NCI-H2081 treated with DMSO at 0.1 percent for 48 hours (cell line): ENCODE measurements around the gene C4BPA.

ENCODE experiments used
- DNase-seq: peaks from one replicate; lab custom pipeline; 2025; lab: John Stamatoyannopoulos, UW

C4BPA gene

DNA sequence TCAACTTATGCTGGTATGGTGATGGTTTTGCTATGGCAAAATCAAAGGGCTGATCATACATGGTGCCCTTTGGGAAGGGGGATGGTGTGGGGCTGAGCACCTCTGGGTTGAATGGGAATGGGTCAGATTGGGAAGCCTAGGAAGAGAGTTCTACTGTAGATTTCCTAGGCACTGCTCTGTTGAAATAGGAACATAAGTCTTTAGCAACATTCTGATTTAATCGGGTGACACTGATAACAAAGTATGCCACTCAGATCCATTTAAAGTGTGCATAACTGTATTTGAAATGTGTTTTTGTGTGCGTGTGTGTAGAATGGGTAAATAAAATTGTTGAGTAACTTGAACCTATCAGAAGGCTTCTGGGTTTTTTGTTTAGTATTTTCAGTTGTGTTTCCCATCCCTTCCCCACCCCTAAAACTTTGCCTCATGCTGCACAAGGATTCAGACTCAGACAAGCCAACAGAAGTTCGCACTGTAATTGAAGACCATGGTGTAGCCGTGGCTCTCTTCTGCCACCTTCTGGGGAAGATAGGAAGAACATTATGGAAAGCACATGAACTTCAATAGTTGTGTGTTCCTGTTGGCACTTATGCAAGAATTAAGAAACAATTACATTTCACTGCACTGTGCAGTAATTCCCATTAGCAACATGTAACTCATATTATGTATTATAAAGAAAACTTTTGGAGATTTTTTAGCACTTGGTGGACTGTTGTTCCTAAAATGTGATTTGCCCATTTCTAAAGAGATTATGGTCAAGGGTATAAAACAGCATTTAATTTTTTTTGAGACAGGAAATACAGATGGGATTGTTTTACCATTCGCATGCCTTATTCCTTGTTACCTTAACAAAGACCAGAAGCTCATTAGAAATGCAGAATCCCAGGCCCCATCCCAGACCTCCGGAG, 26.3 kb upstream of the C4BPA start:
- peak; percentile 8 for DNase-seq

DNA sequence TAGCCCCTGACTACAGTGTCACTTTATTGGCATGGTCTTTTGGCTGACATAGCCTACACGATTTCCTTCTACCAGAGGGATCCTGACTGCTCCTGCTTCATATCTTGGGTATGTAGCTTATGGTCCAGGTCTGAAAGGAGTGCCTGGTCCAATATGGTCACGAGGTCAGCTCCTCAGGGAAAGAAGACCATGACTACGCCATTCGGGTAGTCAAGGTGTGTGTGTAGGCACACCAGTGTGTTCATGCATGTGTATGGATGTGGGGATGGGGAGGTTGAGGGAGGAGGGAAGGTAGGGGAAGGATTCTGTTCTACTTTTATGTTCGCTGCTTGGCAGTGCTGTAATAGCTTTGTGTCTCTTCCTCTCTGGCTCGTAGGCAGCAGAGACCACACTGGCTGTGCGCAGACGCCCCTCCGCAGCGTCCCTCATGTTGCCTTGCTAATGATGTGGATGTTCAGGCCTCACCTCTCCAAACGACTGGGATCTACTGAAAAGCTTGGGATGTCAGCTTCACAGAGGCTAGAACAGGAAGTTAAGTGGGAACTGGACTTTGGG, 25.4 kb upstream of the C4BPA start:
- no peak for DNase-seq

DNA sequence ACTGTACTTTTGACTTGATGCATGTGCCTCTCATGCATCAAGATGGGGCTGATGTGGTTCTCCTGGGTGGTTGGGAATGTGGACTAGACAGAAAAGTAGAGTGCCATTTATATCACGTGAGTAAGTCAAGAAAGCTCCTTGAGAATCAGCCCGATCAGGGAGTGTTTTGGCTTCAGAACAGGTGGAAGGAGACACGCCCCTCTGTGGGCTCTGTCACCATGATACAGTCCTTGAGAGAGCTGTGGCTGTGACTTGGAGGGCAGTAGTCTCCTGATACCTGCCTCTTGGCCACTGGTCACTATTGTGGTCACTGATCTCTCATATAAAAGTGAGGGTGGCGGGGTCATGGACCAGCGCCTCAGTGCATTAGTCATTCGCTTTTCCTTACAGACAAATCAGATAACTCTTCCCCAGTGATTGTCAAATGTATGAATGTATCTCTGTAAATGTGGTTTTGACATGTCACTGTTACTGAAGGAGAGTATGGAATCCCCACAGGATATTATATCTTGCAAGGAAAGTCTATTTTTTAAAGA, 24.3 kb upstream of the C4BPA start:
- no peak for DNase-seq

DNA sequence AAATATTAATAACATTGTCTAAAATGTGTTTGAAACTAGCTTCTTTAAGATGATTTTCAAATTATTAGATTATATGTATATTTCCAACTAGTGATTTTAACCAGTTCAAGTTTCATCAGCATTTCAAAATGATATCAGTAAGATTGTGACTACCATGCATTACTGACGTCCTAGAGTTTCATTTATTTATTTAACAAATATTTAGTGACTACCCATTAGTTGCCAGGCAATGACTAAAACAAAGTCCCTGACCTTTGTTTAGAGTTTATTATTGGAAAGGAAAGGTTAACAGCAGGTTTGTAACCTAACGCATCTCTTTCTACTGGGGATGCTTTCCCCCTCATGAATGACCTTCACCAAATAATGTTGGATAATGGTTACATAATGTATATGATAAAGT, 22.9 kb upstream of the C4BPA start:
- no peak for DNase-seq

DNA sequence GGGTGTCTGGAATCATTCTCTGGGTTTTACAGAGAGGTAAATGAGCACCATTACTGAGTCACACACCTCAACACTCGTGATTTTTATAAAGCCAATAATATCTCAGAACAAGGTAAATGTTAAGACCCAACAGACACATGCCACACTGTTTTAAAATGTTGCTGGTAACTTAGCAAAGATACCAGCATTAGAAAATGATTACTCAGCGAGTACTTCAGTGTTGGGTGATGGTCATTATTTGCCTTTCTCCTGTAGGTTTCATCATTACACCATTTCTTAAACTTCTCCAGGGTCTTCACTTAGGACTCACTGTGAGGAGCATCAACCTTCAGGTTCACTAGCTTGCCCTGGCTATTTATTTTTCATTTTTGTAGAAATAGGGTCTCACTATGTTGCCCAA, 22.2 kb upstream of the C4BPA start:
- DNase-seq: no peak

DNA sequence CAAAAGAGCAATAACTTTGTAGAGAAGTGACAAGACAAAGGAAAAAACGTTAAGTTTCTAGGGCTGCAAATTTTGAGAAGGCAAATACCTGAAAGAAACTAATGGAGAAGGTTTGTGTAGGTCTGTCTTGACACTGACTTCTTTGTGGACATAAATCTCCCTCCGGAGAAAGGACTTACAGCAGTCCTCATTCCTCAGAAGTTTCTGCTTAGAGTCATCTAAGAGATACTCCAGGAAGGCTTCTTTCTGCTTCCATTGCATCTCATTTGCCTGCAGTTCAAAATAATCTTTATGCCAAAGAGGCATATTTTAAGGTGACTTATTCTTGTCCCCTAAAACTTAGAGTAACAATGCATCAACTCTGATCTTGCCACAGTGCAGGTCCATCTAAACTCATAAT, 19.8 kb upstream of the C4BPA start:
- no peak for DNase-seq

DNA sequence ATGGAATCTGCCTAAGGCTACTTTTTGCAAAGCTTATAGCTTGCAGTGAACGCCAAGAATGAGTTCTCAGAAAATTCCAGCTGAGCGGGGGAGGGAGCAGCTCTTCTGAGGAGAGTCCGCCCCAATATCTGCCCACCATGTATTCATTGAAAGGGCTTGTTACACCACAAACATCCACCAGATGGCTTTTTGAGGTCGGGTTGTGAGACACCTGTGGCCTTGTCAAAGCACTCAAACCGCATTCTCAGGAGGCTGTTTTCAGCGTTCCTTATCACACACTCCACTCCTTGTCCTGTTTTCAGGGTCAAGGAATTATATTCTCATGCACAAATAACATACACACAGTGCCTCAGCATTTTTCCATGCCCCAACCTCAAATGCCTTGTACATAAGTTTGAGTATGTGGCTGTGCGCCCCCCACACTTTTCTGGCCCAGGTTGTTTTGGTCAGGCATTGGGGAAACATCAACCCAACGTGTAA, 19.3 kb upstream of the C4BPA start:
- DNase-seq: no peak

DNA sequence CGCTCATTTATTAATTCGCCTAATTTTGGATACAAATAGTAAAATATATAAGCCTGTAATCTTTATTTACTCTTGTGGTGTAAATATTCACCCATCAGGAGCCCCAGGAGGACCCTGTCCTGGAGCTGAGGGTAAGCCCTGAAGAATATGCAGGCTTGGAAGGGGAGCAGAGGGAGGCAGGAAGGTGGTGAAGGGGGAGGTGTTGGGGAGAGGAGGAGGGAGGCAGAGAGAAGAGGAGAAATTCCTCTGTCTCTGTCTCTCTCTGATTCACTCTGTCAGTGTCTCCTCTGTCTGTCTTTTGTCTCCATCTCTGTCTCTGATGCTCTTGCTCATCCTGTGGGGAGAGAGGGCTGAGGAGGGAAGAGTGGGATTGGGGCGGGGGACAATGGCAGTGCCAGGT, 18.1 kb upstream of the C4BPA start:
- DNase-seq: no peak

DNA sequence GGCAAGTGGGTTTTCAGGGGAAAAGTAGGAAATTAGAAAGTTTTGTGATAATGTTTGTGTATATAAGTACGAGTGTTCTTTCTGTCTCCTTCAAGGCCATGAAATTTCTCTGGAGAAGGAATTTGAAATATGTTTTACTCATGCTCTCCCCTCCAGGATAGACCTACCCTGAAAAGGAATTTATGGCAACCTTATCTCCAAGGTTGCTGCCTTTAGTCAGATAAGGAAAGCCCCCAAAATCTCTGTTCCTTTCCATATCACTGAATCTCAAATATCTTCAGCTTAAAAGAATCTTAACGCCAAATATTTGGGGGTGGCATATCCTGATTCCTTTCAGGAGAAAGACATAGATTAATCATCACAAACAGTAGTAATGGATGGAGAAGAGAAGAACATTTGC, 15.9 kb upstream of the C4BPA start:
- no peak for DNase-seq

DNA sequence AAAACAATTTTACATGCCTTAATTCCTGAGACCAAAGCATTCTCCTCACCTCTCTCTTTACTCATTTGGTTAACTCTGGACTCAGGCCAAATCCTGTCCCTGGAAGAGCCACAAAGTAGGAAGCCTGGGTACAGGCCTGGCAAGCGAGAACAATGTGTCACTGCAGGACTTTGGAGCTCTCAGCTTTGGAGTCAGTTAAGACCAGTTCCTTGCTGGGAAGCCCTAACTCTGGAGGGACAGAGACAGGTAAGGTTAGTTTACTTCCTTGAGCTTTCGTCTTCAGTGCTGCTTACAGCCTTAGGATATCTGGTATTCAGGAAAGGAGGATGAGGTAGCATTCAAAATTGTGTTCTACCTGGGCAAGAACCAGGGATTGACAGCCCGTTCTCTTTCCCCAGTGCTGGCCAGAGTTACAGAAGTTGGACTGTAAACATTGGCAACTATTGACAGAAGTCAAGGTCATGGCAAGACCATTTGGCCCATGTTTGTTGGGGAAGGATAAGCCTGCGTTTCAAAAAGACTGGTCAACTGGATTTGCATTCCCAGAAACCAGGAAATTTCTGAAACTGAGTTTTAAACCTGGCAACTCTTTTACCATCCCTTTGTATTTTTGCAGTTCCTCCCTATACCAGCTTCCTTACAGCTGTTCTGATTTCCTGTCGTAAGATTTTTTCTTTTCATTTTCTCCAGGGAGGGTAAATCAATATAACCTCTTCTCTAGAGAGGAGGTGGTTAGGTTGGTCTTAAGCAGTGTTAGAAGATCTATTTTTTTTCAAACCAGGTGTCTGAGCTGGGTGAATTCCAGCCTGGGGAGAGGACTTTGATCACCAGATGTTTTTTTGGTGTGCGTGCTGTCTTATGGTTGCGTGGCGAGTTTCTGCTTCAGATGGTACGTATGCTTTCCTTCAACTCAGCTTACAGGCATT, 15.1 kb upstream of the C4BPA start, which contains the start of gene C4BPB:
C4BPB (plus strand) TSS at position 160 of the 926 bp plus-strand sequence; CDS start at position 832, 672 bp downstream.
- no peak for DNase-seq

DNA sequence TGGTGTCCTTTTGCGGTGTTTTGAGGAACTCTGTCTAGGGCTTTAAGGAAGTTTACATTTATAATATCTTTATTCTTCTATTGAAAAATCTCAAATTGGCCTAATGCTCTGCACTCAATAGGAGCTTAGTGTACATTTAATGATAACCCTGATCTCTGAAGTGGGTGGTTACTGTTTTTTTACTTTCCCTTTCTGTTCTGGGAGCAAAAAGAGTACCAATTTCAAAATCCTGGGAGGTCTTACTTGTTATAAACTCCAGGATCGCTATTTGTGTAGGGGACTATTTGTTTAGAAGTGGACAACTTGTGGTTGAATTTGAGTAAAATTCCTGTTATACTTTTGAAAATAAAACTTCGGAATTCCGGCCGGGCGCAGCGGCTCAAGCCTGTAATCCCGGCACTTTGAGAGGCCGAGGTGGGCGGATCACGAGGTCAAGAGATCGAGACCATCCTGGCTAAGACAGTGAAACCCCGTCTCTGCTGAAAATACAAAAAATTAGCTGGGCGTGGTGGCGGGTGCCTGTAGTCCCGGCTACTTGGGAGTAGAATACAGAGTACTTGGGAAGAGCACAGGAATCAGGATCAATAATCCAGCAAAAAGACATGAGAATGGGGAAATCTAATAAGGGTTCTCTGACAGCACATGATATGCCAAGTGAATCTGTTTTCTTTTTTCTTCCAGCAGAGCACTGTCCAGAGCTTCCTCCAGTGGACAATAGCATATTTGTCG, 14.2 kb upstream of the C4BPA start:
- DNase-seq: no peak

DNA sequence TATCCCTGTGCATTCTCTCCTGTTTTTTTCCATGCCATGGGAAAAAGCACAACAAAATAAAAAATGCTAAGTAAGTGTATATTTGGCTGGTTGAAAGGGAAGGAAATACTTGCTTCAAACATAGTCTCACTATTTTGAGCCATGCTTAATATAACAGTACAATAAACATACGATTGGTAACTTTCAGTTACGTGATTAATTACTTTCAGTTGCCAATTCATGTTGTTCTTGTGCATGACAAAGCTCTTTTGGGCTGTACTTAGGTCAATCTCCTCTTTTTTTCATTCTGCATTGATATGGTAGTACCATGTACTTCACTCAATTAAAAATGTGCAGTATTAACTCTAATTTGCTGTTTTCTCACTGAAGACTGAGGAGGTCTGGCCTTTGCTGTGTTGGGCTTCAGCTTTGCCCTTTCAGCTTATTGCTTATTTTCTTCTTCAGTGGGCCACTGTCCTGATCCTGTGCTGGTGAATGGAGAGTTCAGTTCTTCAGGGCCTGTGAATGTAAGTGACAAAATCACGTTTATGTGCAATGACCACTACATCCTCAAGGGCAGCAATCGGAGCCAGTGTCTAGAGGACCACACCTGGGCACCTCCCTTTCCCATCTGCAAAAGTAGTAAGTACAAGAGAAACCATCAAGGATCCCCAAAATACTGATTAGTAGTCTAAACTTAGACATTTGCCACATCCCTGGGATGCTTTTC, 12.7 kb upstream of the C4BPA start:
- DNase-seq: no peak

DNA sequence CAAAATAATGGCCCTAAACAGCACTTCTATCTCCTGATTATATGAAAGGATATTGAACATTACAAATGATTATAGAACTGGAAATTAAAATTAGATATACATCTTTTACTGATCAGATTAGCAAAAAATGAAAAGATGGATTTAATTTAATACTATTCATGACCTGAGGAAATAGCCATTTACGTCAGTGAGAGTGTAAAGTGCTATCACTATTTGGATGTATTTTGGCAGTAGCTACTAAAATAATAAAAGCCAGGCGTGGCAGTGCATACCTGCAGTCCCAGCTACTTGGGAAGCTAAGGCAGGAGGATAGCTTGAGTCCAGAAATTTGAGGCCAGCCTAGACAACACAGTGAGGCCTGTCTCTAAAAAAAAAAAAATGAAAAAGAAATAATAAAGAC, 10.1 kb upstream of the C4BPA start:
- DNase-seq: no peak

DNA sequence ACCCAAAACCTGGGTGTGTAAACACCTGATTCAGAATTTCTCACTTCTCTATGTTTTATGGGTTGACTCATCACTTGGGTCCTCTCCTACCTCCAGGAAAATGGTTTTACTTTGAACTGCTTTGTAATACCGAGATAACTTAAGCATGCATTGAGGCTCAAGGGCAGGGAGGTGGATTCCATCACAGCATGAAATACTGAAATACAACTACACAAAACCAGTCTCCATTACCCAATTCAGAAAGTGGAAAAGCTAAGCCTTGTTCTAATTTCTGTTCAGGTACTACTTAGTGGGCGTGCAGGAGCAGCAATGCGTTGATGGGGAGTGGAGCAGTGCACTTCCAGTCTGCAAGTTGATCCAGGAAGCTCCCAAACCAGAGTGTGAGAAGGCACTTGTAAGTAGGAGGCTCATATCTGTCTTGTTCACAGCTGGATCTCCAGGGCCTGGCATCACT, 6.1 kb upstream of the C4BPA start:
- DNase-seq: no peak

DNA sequence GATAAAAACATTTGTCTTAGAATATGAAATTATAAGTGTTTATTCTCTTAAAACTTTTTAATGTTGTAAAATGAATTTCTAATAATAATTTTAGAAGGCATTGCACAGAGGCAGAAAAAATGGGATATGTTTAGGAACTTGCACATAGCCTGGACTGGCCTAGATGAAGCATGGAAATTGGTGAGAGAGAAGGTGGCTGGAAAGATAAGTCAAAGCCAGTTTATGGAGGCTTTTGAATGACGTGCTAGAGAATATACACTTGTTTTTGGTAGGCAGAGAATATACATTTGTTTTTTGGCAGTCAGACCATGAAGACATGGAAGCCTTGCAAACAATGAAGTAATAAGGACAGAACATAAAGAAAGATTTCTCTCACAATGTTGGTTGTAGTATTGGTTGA, 2.3 kb upstream of the C4BPA start:
- DNase-seq: no peak

DNA sequence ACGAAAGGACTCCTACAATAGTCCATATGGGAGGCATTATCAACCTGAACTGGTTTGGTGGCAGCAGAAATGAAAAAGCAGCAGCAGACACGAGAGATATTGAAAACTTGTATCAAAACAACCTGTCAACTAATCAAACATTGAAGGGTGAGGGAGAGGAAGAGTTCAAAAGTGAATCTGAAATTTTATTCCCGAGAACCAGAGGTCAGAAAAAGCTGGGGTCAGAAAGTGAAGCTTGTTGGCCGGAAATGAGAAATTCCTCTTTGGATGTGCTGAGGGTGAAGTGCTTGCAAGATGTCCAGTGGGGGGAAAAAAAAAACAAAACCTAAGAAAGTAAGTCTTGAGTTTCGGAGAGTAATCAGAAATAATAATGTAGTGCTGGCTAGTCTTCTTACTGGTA, 1.9 kb upstream of the C4BPA start:
- no peak for DNase-seq

DNA sequence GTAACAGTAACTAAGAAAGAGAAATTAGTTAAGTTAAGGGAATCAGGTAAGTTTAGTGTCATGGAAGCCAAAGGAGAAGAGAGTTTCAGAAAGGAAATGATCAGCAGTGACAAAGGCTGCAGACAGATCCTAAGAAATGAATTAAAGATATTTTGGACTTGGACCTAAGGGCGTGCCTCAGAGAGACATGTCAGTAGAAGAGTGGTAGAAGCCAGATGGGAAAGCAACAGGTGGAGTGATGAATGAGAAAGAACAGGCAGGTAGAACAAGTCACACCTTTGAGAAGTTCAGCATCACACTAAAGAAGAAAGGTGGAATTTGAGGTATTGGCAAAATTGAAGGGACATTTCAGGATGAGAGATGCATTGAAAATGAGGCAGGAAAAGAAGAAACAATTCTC, 1.4 kb upstream of the C4BPA start:
- DNase-seq: no peak

DNA sequence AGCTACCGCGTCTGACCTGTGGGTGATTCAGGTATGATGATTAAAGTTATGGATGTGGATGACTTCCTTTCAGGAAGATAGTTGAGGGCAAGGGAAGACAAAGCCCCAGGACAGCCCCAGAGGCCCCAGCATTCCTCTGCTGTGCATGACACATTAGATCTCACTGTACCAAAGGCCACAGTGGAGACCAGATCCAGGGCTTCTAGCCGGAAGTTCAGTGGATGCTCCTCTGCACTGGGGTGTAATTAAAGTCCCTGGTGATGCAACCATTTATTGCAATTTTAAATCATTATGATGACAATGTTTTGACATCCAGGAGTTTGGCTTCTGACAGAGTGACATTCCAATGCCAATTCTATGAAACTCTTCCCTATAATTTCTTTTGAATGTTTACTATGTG, 5.0 kb downstream of the C4BPA start:
- DNase-seq: no peak

DNA sequence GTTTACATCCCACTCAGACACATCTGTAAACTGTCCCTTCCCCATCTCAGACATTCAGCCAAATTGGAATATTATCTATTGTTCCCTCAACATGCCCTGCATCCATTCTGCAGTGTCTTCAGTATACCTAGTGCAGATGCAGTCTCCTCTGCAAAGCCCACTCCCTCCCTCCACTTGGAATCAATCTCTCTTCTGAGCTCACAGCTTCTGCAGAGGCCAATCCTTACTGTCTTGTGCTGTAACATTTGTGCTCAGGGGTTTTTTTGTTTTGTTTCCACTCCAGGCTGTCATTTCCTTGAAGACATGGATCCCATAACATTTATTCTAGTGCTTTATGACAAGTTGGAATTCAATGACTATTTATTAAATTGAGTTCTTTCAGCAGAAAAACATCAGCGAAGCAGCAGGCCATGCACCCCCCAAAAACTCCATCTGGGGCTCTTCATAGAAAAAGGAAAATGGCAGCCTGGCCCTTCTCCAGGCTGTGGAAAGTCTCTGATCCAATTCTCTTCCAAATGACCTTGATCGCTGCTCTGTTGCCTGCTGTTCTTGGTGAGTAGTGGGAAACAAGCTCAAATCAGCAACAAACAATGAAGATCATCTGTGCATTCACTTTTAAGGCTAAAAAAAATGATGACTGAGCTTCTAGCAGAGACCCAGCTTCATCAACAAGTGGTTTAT, 8.7 kb downstream of the C4BPA start:
- no peak for DNase-seq

DNA sequence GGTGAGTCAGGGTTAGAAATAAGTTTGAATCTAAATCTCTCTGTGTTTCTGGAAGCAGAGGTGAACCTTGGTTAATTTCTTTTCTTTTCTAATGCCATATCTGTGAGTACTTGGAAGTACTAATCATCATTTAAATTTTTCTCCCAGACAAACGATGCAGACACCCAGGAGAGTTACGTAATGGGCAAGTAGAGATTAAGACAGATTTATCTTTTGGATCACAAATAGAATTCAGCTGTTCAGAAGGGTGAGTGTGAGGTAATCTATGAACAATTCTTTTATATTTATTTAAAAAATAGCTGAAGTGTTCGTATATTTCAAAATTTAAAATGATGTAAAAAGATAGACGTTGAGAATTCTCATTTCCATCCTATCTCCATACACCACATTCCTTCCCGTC, 11.2 kb downstream of the C4BPA start:
- DNase-seq: no peak
